Nephron progenitor cell (in vitro differentiated cells): ENCODE results near the gene SRI.
A peak's percentile ranks its signal among the peaks of the same experiment; 100 is the strongest.
"Not testable (repeated sequence)": the region's sequence is repeated elsewhere in the genome, so short reads cannot be mapped to it uniquely, and the experiment has no call there.

Experiments used
- DNase-seq: peaks from one replicate; pipeline ENCODE4 v3.0.0; 2021
- H3K27ac Mint-ChIP-seq: 2 replicates; pipeline ENCODE4 v1.8.0; 2021; ENCODE audit warnings: mild to moderate bottlenecking, moderate library complexity, mixed read lengths
- H3K27me3 Mint-ChIP-seq: 2 replicates; pipeline ENCODE4 v1.8.0; 2021; ENCODE audit warnings: mild to moderate bottlenecking, low read depth, mixed read lengths; ENCODE audit not compliant: poor library complexity
- H3K36me3 Mint-ChIP-seq: 2 replicates; pipeline ENCODE4 v1.8.0; 2021; ENCODE audit warnings: low read depth, mixed read lengths
- H3K4me1 Mint-ChIP-seq: 2 replicates; pipeline ENCODE4 v1.8.0; 2021; ENCODE audit warnings: mixed read lengths
- H3K4me3 Mint-ChIP-seq: 2 replicates; pipeline ENCODE4 v1.8.0; 2021; ENCODE audit warnings: mild to moderate bottlenecking, moderate library complexity, mixed read lengths
- H3K9me3 Mint-ChIP-seq: 2 replicates; pipeline ENCODE4 v1.8.0; 2021; ENCODE audit warnings: mild to moderate bottlenecking, moderate library complexity, mixed read lengths
- CTCF ChIP-seq: fragments of 200-600 bp; sonication (generic); IDR thresholded peaks from 2 replicates; pipeline ENCODE4 v1.5.0; 2021; ENCODE audit warnings: antibody characterized with exemption

SRI gene

GRCh38 chr7:88219781-88220747 lies at the start of gene SRI:
SRI (minus strand) TSS chr7:88220038; CDS start chr7:88220026, 12 bp downstream.
- Mint-ChIP-seq H3K4me3 (peak within 1 kb of the TSS; percentile 93), H3K4me1 (peaks cover 30% of the 10 kb centered on the region), H3K9me3 (no peaks in the 10 kb centered on the region), H3K27ac (peak within 1 kb of the TSS; percentile 100), H3K27me3 (no peaks in the 10 kb centered on the region), H3K36me3 (peaks cover 8% of the 10 kb centered on the region)
- DNase-seq, result peak; percentile 93
- peak; percentile 92 for TF ChIP-seq CTCF

GRCh38 chr7:88269586-88269985 lies 49.7 kb upstream of the SRI start:
- Mint-ChIP-seq H3K36me3 (peaks cover 6% of the 10 kb centered on the region), H3K27me3 (peaks cover 3% of the 10 kb centered on the region), H3K4me1 (no peaks in the 10 kb centered on the region)

GRCh38 chr7:88268858-88269257 lies 49.0 kb upstream of the SRI start:
- H3K4me1 Mint-ChIP-seq, result no peaks in the 10 kb centered on the region
- peaks cover 6% of the 10 kb centered on the region for H3K36me3 Mint-ChIP-seq
- peaks cover 3% of the 10 kb centered on the region for H3K27me3 Mint-ChIP-seq
- peaks cover 21% of the 10 kb centered on the region for H3K9me3 Mint-ChIP-seq
- TF ChIP-seq CTCF, result no peak
- H3K27ac Mint-ChIP-seq, result no peak overlapping the region
- no peak overlapping the region for H3K4me3 Mint-ChIP-seq
- no peak for DNase-seq

More at GRCh38 chr7:88269586-88269985, 49.7 kb upstream of the SRI start:
- no peak for DNase-seq
- no peak overlapping the region for H3K4me3 Mint-ChIP-seq
- H3K9me3 Mint-ChIP-seq, result peaks cover 21% of the 10 kb centered on the region
- no peak overlapping the region for H3K27ac Mint-ChIP-seq
- no peak for TF ChIP-seq CTCF

GRCh38 chr7:88268051-88268450 lies 48.2 kb upstream of the SRI start:
- Mint-ChIP-seq H3K36me3 (peaks cover 6% of the 10 kb centered on the region), H3K27me3 (peaks cover 3% of the 10 kb centered on the region), H3K4me3 (no peak overlapping the region), H3K4me1 (no peaks in the 10 kb centered on the region), H3K9me3 (peaks cover 21% of the 10 kb centered on the region), H3K27ac (no peak overlapping the region)
- no peak for TF ChIP-seq CTCF
- no peak for DNase-seq

GRCh38 chr7:88267421-88267820 lies 47.6 kb upstream of the SRI start:
- Mint-ChIP-seq H3K4me1 (no peaks in the 10 kb centered on the region), H3K36me3 (peaks cover 6% of the 10 kb centered on the region), H3K4me3 (no peak overlapping the region), H3K27ac (no peak overlapping the region), H3K9me3 (peaks cover 21% of the 10 kb centered on the region), H3K27me3 (peaks cover 3% of the 10 kb centered on the region)
- no peak for TF ChIP-seq CTCF
- no peak for DNase-seq

- DNase-seq, H3K36me3 Mint-ChIP-seq, H3K27me3 Mint-ChIP-seq, H3K27ac Mint-ChIP-seq, H3K4me1 Mint-ChIP-seq, H3K4me3 Mint-ChIP-seq: not testable (repeated sequence)
- H3K9me3 Mint-ChIP-seq, result peaks cover 21% of the 10 kb centered on the region
Measured at GRCh38 chr7:88264987-88265386, 45.1 kb upstream of the SRI start.
